Measurements from ENCODE around the gene FOXK1. TPM values are rescaled to one million over a fixed set of nuclear protein-coding genes. Genes with fewer than 3 reads are reported as not detected.

Gene FOXK1
- total and polyA plus RNA-seq, 2 of the 13 experiments (the other 11 are each of a cell fraction or from before 2014, with no cell fraction given), result 4.6 to 8.8 TPM

DNA sequence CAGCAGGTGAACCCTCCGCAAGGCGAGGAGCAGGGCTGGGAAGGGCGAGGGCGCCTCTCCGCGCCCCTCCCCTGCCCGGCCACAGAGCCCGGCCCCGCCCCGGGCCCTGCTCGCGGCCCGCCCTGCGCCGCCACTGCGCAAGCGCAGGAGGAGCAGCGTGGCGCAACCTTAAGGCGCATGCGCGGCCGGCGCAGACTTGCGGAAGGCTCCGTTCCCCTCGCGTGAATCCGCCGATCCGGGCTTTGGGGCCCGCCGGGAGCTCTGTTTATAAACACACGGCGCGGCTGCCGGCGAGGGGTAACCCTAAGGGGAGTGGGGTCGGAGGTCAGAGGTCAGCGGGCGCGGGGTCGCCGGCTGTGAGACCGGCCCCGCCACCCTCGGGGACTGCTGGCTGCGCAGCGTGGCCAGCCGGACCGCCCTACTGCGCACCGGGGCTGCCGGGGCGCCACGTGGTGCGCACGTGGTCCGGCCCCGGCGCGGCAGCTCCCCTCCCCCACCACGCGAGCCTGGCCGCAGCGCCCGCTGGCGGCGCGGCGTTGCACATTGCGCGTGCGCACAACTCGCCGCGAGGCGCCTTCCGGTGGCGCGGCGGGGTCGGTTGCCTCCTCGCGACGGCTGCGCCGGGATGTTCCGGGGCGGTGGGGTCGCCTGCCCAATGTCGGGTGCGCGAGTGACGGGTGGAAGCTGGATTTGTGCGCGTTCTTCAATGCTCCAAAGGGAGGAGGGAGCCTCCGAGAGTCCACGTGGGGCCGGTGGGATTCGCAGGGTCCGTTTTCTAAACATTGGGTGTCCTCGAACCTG is 40.2 kb upstream of the FOXK1 start (continued):
- TF ChIP-seq, protein P1, sequence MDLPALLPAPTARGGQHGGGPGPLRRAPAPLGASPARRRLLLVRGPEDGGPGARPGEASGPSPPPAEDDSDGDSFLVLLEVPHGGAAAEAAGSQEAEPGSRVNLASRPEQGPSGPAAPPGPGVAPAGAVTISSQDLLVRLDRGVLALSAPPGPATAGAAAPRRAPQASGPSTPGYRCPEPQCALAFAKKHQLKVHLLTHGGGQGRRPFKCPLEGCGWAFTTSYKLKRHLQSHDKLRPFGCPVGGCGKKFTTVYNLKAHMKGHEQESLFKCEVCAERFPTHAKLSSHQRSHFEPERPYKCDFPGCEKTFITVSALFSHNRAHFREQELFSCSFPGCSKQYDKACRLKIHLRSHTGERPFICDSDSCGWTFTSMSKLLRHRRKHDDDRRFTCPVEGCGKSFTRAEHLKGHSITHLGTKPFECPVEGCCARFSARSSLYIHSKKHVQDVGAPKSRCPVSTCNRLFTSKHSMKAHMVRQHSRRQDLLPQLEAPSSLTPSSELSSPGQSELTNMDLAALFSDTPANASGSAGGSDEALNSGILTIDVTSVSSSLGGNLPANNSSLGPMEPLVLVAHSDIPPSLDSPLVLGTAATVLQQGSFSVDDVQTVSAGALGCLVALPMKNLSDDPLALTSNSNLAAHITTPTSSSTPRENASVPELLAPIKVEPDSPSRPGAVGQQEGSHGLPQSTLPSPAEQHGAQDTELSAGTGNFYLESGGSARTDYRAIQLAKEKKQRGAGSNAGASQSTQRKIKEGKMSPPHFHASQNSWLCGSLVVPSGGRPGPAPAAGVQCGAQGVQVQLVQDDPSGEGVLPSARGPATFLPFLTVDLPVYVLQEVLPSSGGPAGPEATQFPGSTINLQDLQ (CRISPR knock-in tag; IDR thresholded peaks at IDR 0.05), result peak; percentile 98
- TF ChIP-seq HMG20B (CRISPR knock-in tag; conservative IDR thresholded peaks at IDR 0.05), result no peak
- TF ChIP-seq, protein P2, sequence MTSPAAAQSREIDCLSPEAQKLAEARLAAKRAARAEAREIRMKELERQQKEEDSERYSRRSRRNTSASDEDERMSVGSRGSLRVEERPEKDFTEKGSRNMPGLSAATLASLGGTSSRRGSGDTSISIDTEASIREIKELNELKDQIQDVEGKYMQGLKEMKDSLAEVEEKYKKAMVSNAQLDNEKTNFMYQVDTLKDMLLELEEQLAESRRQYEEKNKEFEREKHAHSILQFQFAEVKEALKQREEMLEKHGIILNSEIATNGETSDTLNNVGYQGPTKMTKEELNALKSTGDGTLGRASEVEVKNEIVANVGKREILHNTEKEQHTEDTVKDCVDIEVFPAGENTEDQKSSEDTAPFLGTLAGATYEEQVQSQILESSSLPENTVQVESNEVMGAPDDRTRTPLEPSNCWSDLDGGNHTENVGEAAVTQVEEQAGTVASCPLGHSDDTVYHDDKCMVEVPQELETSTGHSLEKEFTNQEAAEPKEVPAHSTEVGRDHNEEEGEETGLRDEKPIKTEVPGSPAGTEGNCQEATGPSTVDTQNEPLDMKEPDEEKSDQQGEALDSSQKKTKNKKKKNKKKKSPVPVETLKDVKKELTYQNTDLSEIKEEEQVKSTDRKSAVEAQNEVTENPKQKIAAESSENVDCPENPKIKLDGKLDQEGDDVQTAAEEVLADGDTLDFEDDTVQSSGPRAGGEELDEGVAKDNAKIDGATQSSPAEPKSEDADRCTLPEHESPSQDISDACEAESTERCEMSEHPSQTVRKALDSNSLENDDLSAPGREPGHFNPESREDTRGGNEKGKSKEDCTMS (CRISPR knock-in tag; conservative IDR thresholded peaks at IDR 0.05), result no peak
- TF ChIP-seq, protein P3, sequence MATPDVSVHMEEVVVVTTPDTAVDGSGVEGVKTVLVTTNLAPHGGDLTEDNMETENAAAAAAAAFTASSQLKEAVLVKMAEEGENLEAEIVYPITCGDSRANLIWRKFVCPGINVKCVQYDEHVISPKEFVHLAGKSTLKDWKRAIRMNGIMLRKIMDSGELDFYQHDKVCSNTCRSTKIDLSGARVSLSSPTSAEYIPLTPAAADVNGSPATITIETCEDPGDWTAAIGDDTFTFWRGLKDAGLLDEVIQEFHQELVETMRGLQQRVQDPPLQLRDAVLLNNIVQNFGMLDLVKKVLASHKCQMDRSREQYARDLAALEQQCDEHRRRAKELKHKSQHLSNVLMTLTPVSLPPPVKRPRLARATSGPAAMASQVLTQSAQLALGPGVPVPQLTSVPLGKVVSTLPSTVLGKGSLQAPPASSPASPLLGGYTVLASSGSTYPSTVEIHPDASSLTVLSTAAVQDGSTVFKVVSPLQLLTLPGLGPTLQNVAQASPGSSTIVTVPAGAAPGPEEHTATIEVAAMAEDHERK (CRISPR knock-in tag; IDR thresholded peaks at IDR 0.05; ENCODE audit: low read depth), result peak; percentile 71
- TF ChIP-seq SAP130 (CRISPR knock-in tag; IDR thresholded peaks at IDR 0.05; ENCODE audit: low read depth), result peak; percentile 94
- TF ChIP-seq, protein P4, sequence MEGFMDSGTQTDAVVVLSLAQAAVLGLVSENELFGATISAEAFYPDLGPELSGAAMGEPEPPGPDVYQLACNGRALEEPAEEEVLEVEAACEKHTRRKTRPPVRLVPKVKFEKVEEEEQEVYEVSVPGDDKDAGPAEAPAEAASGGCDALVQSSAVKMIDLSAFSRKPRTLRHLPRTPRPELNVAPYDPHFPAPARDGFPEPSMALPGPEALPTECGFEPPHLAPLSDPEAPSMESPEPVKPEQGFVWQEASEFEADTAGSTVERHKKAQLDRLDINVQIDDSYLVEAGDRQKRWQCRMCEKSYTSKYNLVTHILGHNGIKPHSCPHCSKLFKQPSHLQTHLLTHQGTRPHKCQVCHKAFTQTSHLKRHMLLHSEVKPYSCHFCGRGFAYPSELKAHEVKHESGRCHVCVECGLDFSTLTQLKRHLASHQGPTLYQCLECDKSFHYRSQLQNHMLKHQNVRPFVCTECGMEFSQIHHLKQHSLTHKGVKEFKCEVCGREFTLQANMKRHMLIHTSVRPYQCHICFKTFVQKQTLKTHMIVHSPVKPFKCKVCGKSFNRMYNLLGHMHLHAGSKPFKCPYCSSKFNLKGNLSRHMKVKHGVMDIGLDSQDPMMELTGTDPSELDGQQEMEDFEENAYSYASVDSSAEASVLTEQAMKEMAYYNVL (CRISPR knock-in tag; IDR thresholded peaks at IDR 0.05; ENCODE audit: borderline replicate concordance), result no peak; the same call in 1 of the 2 replicates
- TF ChIP-seq CHD2 (IDR thresholded peaks at IDR 0.05; ENCODE audit: low read depth, low read length), result peak; percentile 70
- TF ChIP-seq POGZ (CRISPR knock-in tag; IDR thresholded peaks at IDR 0.05), result peak; percentile 85
- TF ChIP-seq, protein P5, sequence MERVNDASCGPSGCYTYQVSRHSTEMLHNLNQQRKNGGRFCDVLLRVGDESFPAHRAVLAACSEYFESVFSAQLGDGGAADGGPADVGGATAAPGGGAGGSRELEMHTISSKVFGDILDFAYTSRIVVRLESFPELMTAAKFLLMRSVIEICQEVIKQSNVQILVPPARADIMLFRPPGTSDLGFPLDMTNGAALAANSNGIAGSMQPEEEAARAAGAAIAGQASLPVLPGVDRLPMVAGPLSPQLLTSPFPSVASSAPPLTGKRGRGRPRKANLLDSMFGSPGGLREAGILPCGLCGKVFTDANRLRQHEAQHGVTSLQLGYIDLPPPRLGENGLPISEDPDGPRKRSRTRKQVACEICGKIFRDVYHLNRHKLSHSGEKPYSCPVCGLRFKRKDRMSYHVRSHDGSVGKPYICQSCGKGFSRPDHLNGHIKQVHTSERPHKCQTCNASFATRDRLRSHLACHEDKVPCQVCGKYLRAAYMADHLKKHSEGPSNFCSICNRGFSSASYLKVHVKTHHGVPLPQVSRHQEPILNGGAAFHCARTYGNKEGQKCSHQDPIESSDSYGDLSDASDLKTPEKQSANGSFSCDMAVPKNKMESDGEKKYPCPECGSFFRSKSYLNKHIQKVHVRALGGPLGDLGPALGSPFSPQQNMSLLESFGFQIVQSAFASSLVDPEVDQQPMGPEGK (CRISPR knock-in tag; IDR thresholded peaks at IDR 0.05), result no peak
- peak; percentile 84; the same call in 1 of the 2 replicates for TF ChIP-seq KMT2B (CRISPR knock-in tag; IDR thresholded peaks at IDR 0.05)
- peak; percentile 93; the same call in 1 of the 2 replicates for TF ChIP-seq SIN3A (IDR thresholded peaks at IDR 0.05; ENCODE audit: borderline replicate concordance, low read depth, low read length)
- TF ChIP-seq, protein P6, sequence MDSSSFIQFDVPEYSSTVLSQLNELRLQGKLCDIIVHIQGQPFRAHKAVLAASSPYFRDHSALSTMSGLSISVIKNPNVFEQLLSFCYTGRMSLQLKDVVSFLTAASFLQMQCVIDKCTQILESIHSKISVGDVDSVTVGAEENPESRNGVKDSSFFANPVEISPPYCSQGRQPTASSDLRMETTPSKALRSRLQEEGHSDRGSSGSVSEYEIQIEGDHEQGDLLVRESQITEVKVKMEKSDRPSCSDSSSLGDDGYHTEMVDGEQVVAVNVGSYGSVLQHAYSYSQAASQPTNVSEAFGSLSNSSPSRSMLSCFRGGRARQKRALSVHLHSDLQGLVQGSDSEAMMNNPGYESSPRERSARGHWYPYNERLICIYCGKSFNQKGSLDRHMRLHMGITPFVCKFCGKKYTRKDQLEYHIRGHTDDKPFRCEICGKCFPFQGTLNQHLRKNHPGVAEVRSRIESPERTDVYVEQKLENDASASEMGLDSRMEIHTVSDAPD (CRISPR knock-in tag; IDR thresholded peaks at IDR 0.05), result no peak; the same call in 1 of the 2 replicates
- TF ChIP-seq, protein P7, sequence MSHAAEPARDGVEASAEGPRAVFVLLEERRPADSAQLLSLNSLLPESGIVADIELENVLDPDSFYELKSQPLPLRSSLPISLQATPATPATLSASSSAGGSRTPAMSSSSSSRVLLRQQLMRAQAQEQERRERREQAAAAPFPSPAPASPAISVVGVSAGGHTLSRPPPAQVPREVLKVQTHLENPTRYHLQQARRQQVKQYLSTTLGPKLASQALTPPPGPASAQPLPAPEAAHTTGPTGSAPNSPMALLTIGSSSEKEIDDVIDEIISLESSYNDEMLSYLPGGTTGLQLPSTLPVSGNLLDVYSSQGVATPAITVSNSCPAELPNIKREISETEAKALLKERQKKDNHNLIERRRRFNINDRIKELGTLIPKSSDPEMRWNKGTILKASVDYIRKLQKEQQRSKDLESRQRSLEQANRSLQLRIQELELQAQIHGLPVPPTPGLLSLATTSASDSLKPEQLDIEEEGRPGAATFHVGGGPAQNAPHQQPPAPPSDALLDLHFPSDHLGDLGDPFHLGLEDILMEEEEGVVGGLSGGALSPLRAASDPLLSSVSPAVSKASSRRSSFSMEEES (CRISPR knock-in tag; IDR thresholded peaks at IDR 0.05), result peak; percentile 63; the same call in 1 of the 2 replicates

Data from HepG2 (cell line).